HepG2 (cell line): ENCODE data around the gene ADGRG1. TPM values are rescaled to one million over a fixed set of nuclear protein-coding genes. Genes with fewer than 3 reads are reported as not detected.

Experiments
- ATAC-seq: fragments of 200-7000 bp; cut with Tn5 transposase; 3 replicates; pipeline ENCODE4 v1.9.1; 2020; ENCODE audit warnings: mild to moderate bottlenecking, moderate library complexity
- BruUV-seq: library from RNA; stranded (reverse); fragments of 400-500 nt; replicated peaks from 2 replicates; lab custom pipeline; 2021; lab: Mats Ljungman, UMichigan
- CTCF ChIA-PET: fragments of 300-600 bp; formaldehyde crosslinking; extraction: SDS; loops from one replicate; lab custom pipeline; 2021; ENCODE audit warnings: low total read pairs, inconsistent platforms, low intra/inter-chr PET ratio; lab: Yijun Ruan, JAX
- POLR2A ChIA-PET: fragments of 350-600 bp; sonication (Branson Sonifier 250); formaldehyde crosslinking; loops from one replicate; lab custom pipeline; 2020; ENCODE audit warnings: antibody characterized with exemption, inconsistent platforms; lab: Yijun Ruan, JAX
- DNase-seq: peaks from one replicate; pipeline ENCODE4 v3.0.0-alpha.2; 2015; ENCODE audit warnings: low spot score
- FAIRE-seq: peaks from 3 replicates; lab custom pipeline; 2011; peaks lifted over from hg19 to GRCh38; lab: Jason Lieb, UNC
- H2AFZ ChIP-seq: one replicate; pipeline ENCODE4 v1.6.1; 2011; ENCODE audit warnings: low read length, inconsistent platforms
- H3K27ac ChIP-seq: fragments of 300-600 bp; 3 replicates; pipeline ENCODE4 v1.8.0; 2011; ENCODE audit warnings: mixed run types, mild to moderate bottlenecking, mixed read lengths, low read length, inconsistent platforms; ENCODE audit not compliant: insufficient read depth; ENCODE audit errors: extremely low read length
- H3K27me3 ChIP-seq, 2 experiments: fragments of 200-600 bp in 1 of 2; 2 replicates in 1 of 2; 3 replicates in 1 of 2; pipeline versions ENCODE4 v1.6.0 to v1.8.0; 2011; ENCODE audit warnings: low read length in 2 of 2, mild to moderate bottlenecking in 2 of 2, moderate library complexity in 2 of 2, inconsistent platforms in 1 of 2; ENCODE audit not compliant: insufficient read depth in 2 of 2, control insufficient read depth in 1 of 2
- H3K36me3 ChIP-seq, 2 experiments: fragments of 200-600 bp in 1 of 2; replicated peaks in 1 of 2; 2 replicates in 1 of 2; 3 replicates in 1 of 2; pipeline versions ENCODE4 v1.5.1 to v1.8.0; 2011; ENCODE audit warnings: low read length in 2 of 2, inconsistent platforms in 1 of 2; ENCODE audit not compliant: insufficient read depth in 2 of 2, control insufficient read depth in 1 of 2
- H3K4me1 ChIP-seq: 2 replicates; pipeline ENCODE4 v1.5.1; 2012; ENCODE audit warnings: low read length, inconsistent platforms; ENCODE audit not compliant: insufficient read depth
- H3K4me2 ChIP-seq: 2 replicates; pipeline ENCODE4 v1.6.0; 2011; ENCODE audit warnings: low read depth, low read length, inconsistent platforms
- H3K4me3 ChIP-seq, 3 experiments: fragments of 200-600 bp in 1 of 3; sonication (generic), shearing (Covaris generic) in 1 of 3; replicated peaks in 1 of 3; 2 replicates each; pipeline ENCODE4 v1.5.1; 2011 to 2016; ENCODE audit warnings: low read length in 3 of 3, inconsistent platforms in 2 of 3, low read depth in 2 of 3, mild to moderate bottlenecking in 2 of 3, control low read depth in 1 of 3, mixed read lengths in 1 of 3; ENCODE audit not compliant: insufficient read depth in 1 of 3
- H3K79me2 ChIP-seq: one replicate; pipeline ENCODE4 v1.6.1; 2011; ENCODE audit warnings: low read length, inconsistent platforms; ENCODE audit not compliant: insufficient read depth
- H3K9ac ChIP-seq: 2 replicates; pipeline ENCODE4 v1.6.0; 2011; ENCODE audit warnings: mild to moderate bottlenecking, low read depth, low read length, inconsistent platforms; ENCODE audit not compliant: insufficient read depth
- H3K9me3 ChIP-seq: 2 replicates; pipeline ENCODE4 v1.5.1; 2012; ENCODE audit warnings: mild to moderate bottlenecking, low read length
- H4K20me1 ChIP-seq: 2 replicates; pipeline ENCODE4 v1.6.0; 2011; ENCODE audit warnings: inconsistent platforms, mild to moderate bottlenecking, low read length, moderate library complexity; ENCODE audit not compliant: insufficient read depth
- CBX2 ChIP-seq, 2 experiments: fragments of 200-600 bp in 1 of 2; sonication (generic); formaldehyde crosslinking in 1 of 2; IDR thresholded peaks; 2 replicates each; pipeline versions ENCODE4 v1.7.0 to v1.8.1; 2018 to 2022; ENCODE audit warnings: low read depth in 2 of 2, low read length in 1 of 2, mild to moderate bottlenecking in 1 of 2, missing genetic modification reagents in 1 of 2
- DMTF1 ChIP-seq: sonication (generic); formaldehyde crosslinking; IDR thresholded peaks from 2 replicates; pipeline ENCODE4 v1.4.0; 2020; ENCODE audit warnings: mild to moderate bottlenecking, missing genetic modification reagents
- HNF1A ChIP-seq, 2 experiments: sonication (generic) in 1 of 2; formaldehyde crosslinking in 1 of 2; IDR thresholded peaks; 2 replicates each; pipeline versions ENCODE4 v1.4.0 to v1.6.1; 2016 to 2020; ENCODE audit warnings: borderline replicate concordance in 1 of 2, low read depth in 1 of 2, mild to moderate bottlenecking in 1 of 2, missing genetic modification reagents in 1 of 2
- HNRNPUL1 ChIP-seq: fragments of 200-400 bp; formaldehyde crosslinking; IDR thresholded peaks from 2 replicates; pipeline ENCODE4 v1.6.1; 2017; ENCODE audit warnings: low read depth, mild to moderate bottlenecking, low read length, moderate library complexity
- KDM5A ChIP-seq: fragments of 200-600 bp; sonication (generic); IDR thresholded peaks from 2 replicates; pipeline ENCODE4 v1.7.0; 2018; ENCODE audit warnings: antibody characterized with exemption, mild to moderate bottlenecking, low read length, borderline replicate concordance
- NR0B2 ChIP-seq: sonication (generic); formaldehyde crosslinking; IDR thresholded peaks from 2 replicates; pipeline ENCODE4 v1.4.0; 2020; ENCODE audit warnings: mild to moderate bottlenecking, missing genetic modification reagents
- SKIL ChIP-seq: sonication (generic); formaldehyde crosslinking; IDR thresholded peaks from 2 replicates; pipeline ENCODE4 v1.8.0; 2022; ENCODE audit warnings: missing genetic modification reagents, mild to moderate bottlenecking, moderate library complexity, borderline replicate concordance
- SMARCC2 ChIP-seq: fragments of 450-650 bp; IDR thresholded peaks from 2 replicates; pipeline ENCODE4 v1.6.1; 2017; ENCODE audit warnings: antibody characterized with exemption, mild to moderate bottlenecking
- ZNF292 ChIP-seq: sonication (generic); formaldehyde crosslinking; IDR thresholded peaks from 2 replicates; pipeline ENCODE4 v1.8.1; 2022; ENCODE audit warnings: mild to moderate bottlenecking, low read depth, missing genetic modification reagents, borderline replicate concordance
- ZNF382 ChIP-seq: sonication (generic); formaldehyde crosslinking; IDR thresholded peaks from 2 replicates; pipeline ENCODE4 v1.5.0; 2020; ENCODE audit warnings: missing genetic modification reagents, mild to moderate bottlenecking, borderline replicate concordance
- ZNF501 ChIP-seq: sonication (generic); formaldehyde crosslinking; IDR thresholded peaks from 2 replicates; pipeline ENCODE4 v1.5.1; 2020; ENCODE audit warnings: mild to moderate bottlenecking, moderate library complexity, missing genetic modification reagents
- ZNF557 ChIP-seq: sonication (generic); formaldehyde crosslinking; IDR thresholded peaks from 2 replicates; pipeline ENCODE4 v1.4.0; 2020; ENCODE audit warnings: missing genetic modification reagents
- ZNF567 ChIP-seq: sonication (generic); formaldehyde crosslinking; IDR thresholded peaks from 2 replicates; pipeline ENCODE4 v1.8.1; 2023; ENCODE audit warnings: mild to moderate bottlenecking, missing genetic modification reagents, borderline replicate concordance
- WGBS: methylation state at CpG from one replicate; pipeline ENCODE4 v1.1.6; 2017; ENCODE audit warnings: low lambda C conversion rate; 5-methylcytosine and 5-hydroxymethylcytosine counted together
- in situ Hi-C: cut with HindIII; loops from 2 replicates; pipeline ENCODE4 v1.10.0; 2017; ENCODE audit warnings: low pct_unique_long_range_greater_than_20kb; ENCODE audit not compliant: extremely low pct_ligation_motif_present
- intact Hi-C: fragments of 100-400 bp; cut with micrococcal nuclease; formaldehyde crosslinking; loops from one replicate; pipeline ENCODE4 v1.10.0; 2022; ENCODE audit not compliant: unreplicated experiment
- polyA plus RNA-seq, 8 experiments: library from polyadenylated mRNA; depleted of rRNA in 3 of 8; stranded (reverse) in 7 of 8; unstranded in 1 of 8; fragments of >200 nt; fragmentation: Illumina TruSeq in 4 of 8; extraction: Trizol in 4 of 8; gene quantifications; 2 replicates each; pipeline versions ENCODE4 v1.2.1 to v1.2.3, GENCODE V29; 2011 to 2016; ENCODE audit warnings: low read depth in 4 of 8, missing spikeins in 1 of 8, mixed read lengths in 1 of 8; ENCODE audit not compliant: insufficient read depth in 1 of 8
- total RNA-seq, 5 experiments: library from RNA; depleted of rRNA; stranded (reverse); fragments of >200 nt; fragmentation: Illumina TruSeq; extraction: Trizol; gene quantifications; 2 replicates each; pipeline ENCODE4 v1.2.3, GENCODE V29; 2016; ENCODE audit warnings: low read depth in 1 of 5

Gene ADGRG1
- total and polyA plus RNA-seq, 2 of the 13 experiments (the other 11 are each of a cell fraction or from before 2014, with no cell fraction given): 2.7 to 5.9 TPM

GRCh38 chr16:57611706-57612105 is 16.7 kb upstream of the ADGRG1 start (continued):
- TF ChIP-seq HNF1A (IDR thresholded peaks at IDR 0.05; ENCODE audit: low read depth) (no peak), HNF1A (CRISPR knock-in tag; IDR thresholded peaks at IDR 0.05; ENCODE audit: borderline replicate concordance) (no peak), SKIL (no peak)

- Histone ChIP-seq H3K9ac (no peak overlapping the region), H3K27me3 (peaks cover 4 to 34% of the 10 kb centered on the region in 2 experiments; a peak in 3 of 5 replicates), H4K20me1 (no peaks in the 10 kb centered on the region), H3K9me3 (no peaks in the 10 kb centered on the region), H3K4me2 (no peak overlapping the region), H3K36me3 (no peaks in the 10 kb centered on the region), H2AFZ (no peak overlapping the region), H3K4me1 (peaks cover 47% of the 10 kb centered on the region), H3K27ac (no peak overlapping the region), H3K79me2 (no peaks in the 10 kb centered on the region), H3K4me3 (no peak overlapping the region)
- no TSS peak for BruUV-seq
- in situ Hi-C loops (no loop called here), intact Hi-C loops (no loop called here)
- ChIA-PET CTCF (no interaction called here), POLR2A (interaction anchor here (7.4 kb wide), 1 partner anchor 9 kb away, joined by 91 read pairs; no protein-coding TSS in a partner anchor)
- WGBS: 27% methylated on average over 8 of the region's 8 CpGs
- no peak for ATAC-seq
- FAIRE-seq: no peak
- no peak for DNase-seq
- TF ChIP-seq HNRNPUL1 (no peak), KDM5A (no peak), ZNF382 (no peak), ZNF501 (CRISPR knock-in tag) (no peak), DMTF1 (no peak), CBX2 (IDR thresholded peaks at IDR 0.05; ENCODE audit: low read depth, low read length) (no peak), CBX2 (CRISPR knock-in tag; IDR thresholded peaks at IDR 0.05; ENCODE audit: low read depth) (no peak), ZNF567 (CRISPR knock-in tag) (no peak), SMARCC2 (no peak), ZNF557 (CRISPR knock-in tag) (no peak), NR0B2 (CRISPR knock-in tag) (no peak), ZNF292 (CRISPR knock-in tag) (no peak)
Measured at GRCh38 chr16:57612494-57612893, 15.9 kb upstream of the ADGRG1 start.
